Measurements from ENCODE around the gene CBLC. TPM values are rescaled to one million over a fixed set of nuclear protein-coding genes. Genes with fewer than 3 reads are reported as not detected.
A peak's percentile ranks its signal among the peaks of the same experiment; 100 is the strongest.

The CBLC gene
- total and polyA plus RNA-seq, 2 experiments from 2014 or later = not detected

GRCh38 chr19:44796701-44797115 is 19.0 kb downstream of the CBLC start:
- in situ Hi-C loops (cut with MboI) = no loop called here
- Histone ChIP-seq H3K79me2 (ENCODE audit: insufficient read depth) (no peaks in the 10 kb centered on the region), H3K4me1 (ENCODE audit: insufficient read depth) (no peaks in the 10 kb centered on the region), H2AFZ (no peak overlapping the region), H3K9ac (no peak overlapping the region), H3K27me3 (replicated peaks; ENCODE audit: insufficient read depth) (no peaks in the 10 kb centered on the region), H3K36me3 (ENCODE audit: low read depth) (no peaks in the 10 kb centered on the region), H4K20me1 (ENCODE audit: insufficient read depth) (no peaks in the 10 kb centered on the region), H3K27ac (no peak overlapping the region), H3K9me2 (ENCODE audit: insufficient read depth) (no peaks in the 10 kb centered on the region), H3K4me2 (ENCODE audit: unreplicated experiment) (no peak overlapping the region), H3K9me3 (ENCODE audit: low read depth) (no peaks in the 10 kb centered on the region), H3K4me3 (no peak overlapping the region), H3F3A (ENCODE audit: insufficient read depth) (no peaks in the 10 kb centered on the region)
- WGBS, 2 experiments (ENCODE audit: low coverage in 1 of 2, low lambda C conversion rate in 2 of 2, missing lambda C conversion rate in 2 of 2) = 75 to 80% methylated on average over 9 to 12 of the region's 12 CpGs
- TF ChIP-seq EZH2 (IDR thresholded peaks at IDR 0.05; ENCODE audit: insufficient read depth, poor library complexity, severe bottlenecking) (no peak), EZH2phosphoT487 (IDR thresholded peaks at IDR 0.05; ENCODE audit: insufficient read depth, low read depth) (no peak)
- no peak for DNase-seq

- H3K27ac ChIP-seq = no peak overlapping the region
- H3K79me2 ChIP-seq (ENCODE audit: insufficient read depth) = no peaks in the 10 kb centered on the region
- no peak overlapping the region for H3K4me3 ChIP-seq
- H3F3A ChIP-seq (ENCODE audit: insufficient read depth) = no peaks in the 10 kb centered on the region
- no peaks in the 10 kb centered on the region for H3K4me1 ChIP-seq (ENCODE audit: insufficient read depth)
- no peak for DNase-seq
- no peak for TF ChIP-seq EZH2phosphoT487 (IDR thresholded peaks at IDR 0.05; ENCODE audit: insufficient read depth, low read depth)
- no peak overlapping the region for H3K9ac ChIP-seq
- WGBS, 2 experiments (ENCODE audit: low coverage in 1 of 2, low lambda C conversion rate in 2 of 2, missing lambda C conversion rate in 2 of 2) = 63 to 68% methylated on average over 10 of the region's 10 CpGs
- H3K9me3 ChIP-seq (ENCODE audit: low read depth) = no peaks in the 10 kb centered on the region
- no peaks in the 10 kb centered on the region for H3K36me3 ChIP-seq (ENCODE audit: low read depth)
- no peaks in the 10 kb centered on the region for H3K9me2 ChIP-seq (ENCODE audit: insufficient read depth)
- in situ Hi-C loops (cut with MboI) = no loop called here
- H4K20me1 ChIP-seq (ENCODE audit: insufficient read depth) = no peaks in the 10 kb centered on the region
- H2AFZ ChIP-seq = no peak overlapping the region
- no peaks in the 10 kb centered on the region for H3K27me3 ChIP-seq (replicated peaks; ENCODE audit: insufficient read depth)
- H3K4me2 ChIP-seq (ENCODE audit: unreplicated experiment) = no peak overlapping the region
Measured at GRCh38 chr19:44799627-44800346, 22.1 kb downstream of the CBLC start.

GRCh38 chr19:44800461-44800860 is 22.8 kb downstream of the CBLC start:
- no peaks in the 10 kb centered on the region for H3K9me2 ChIP-seq (ENCODE audit: insufficient read depth)
- TF ChIP-seq EZH2 (IDR thresholded peaks at IDR 0.05; ENCODE audit: insufficient read depth, poor library complexity, severe bottlenecking) = no peak
- H3K9me3 ChIP-seq (ENCODE audit: low read depth) = no peaks in the 10 kb centered on the region
- H4K20me1 ChIP-seq (ENCODE audit: insufficient read depth) = no peaks in the 10 kb centered on the region
- no peaks in the 10 kb centered on the region for H3K4me1 ChIP-seq (ENCODE audit: insufficient read depth)
- no peaks in the 10 kb centered on the region for H3K36me3 ChIP-seq (ENCODE audit: low read depth)
- no peaks in the 10 kb centered on the region for H3K79me2 ChIP-seq (ENCODE audit: insufficient read depth)
- no peak overlapping the region for H3K4me3 ChIP-seq
- DNase-seq = peak; percentile 80
- no peak overlapping the region for H3K9ac ChIP-seq
- no peak overlapping the region for H3K27ac ChIP-seq
- no peaks in the 10 kb centered on the region for H3F3A ChIP-seq (ENCODE audit: insufficient read depth)
- H3K4me2 ChIP-seq (ENCODE audit: unreplicated experiment) = no peak overlapping the region
- WGBS, 2 experiments (ENCODE audit: low coverage in 1 of 2, low lambda C conversion rate in 2 of 2, missing lambda C conversion rate in 2 of 2) = 0 to 6% methylated on average over 3 of the region's 3 CpGs
- H2AFZ ChIP-seq = no peak overlapping the region
- no peaks in the 10 kb centered on the region for H3K27me3 ChIP-seq (replicated peaks; ENCODE audit: insufficient read depth)
- in situ Hi-C loops (cut with MboI) = no loop called here

DNA sequence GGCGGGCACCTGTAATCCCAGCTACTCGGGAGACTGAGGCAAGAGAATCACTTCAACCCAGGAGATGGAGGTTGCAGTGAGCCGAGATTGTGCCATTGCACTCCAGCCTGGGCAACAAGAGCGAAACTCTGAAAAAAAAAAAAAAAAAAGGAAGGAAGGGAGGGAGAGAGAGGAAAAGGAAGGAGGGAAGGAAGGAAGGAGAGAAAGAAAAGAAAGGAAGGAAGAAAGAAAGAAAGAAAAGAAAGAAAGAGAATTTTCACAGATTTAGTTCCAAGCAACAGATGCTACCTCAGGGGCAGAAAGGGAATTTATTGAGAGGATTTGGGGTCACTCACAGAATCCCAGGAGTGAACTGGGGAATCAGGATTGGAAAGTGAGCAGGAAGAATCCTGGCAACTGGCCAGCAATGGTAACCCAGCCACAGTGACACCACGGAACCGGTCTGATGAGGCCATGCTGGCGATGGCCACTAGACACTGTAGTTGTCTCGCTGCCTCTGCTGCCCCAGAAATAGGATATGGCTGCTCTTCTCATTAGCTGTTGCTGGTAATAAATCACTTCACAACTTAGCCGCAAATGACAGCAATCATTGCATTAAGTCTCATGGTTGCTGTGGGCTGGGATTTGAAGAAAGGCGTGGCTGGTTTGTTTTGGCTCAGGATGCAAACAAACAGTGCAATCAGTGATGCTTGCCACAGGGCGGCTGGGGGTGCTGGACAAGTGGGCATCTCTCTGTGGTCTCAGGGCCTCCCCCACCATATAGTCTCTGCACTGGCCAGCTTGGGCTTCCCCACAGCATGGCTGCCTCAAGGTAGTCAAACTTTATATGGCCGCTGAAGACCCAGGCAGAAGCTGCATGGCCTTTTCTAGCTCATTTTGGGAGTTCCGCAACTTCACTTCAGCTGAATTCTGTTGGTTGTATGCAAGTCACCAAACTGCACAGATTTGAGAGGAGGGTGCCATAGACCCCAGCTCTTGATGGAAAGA is 26.0 kb downstream of the CBLC start:
- no peak overlapping the region for H3K4me3 ChIP-seq
- no peak overlapping the region for H3K9ac ChIP-seq
- H3K9me2 ChIP-seq (ENCODE audit: insufficient read depth) = no peaks in the 10 kb centered on the region
- H2AFZ ChIP-seq = no peak overlapping the region
- 83 to 86% methylated on average over 13 of the region's 13 CpGs for WGBS, 2 experiments (ENCODE audit: low coverage in 1 of 2, low lambda C conversion rate in 2 of 2, missing lambda C conversion rate in 2 of 2)
- no peak overlapping the region for H3K4me2 ChIP-seq (ENCODE audit: unreplicated experiment)
- H3F3A ChIP-seq (ENCODE audit: insufficient read depth) = peaks cover 7% of the 10 kb centered on the region; the same call in 1 of the 2 replicates
- no peaks in the 10 kb centered on the region for H4K20me1 ChIP-seq (ENCODE audit: insufficient read depth)
- H3K27ac ChIP-seq = no peak overlapping the region
- H3K79me2 ChIP-seq (ENCODE audit: insufficient read depth) = no peaks in the 10 kb centered on the region
- no peaks in the 10 kb centered on the region for H3K9me3 ChIP-seq (ENCODE audit: low read depth)
- H3K27me3 ChIP-seq (replicated peaks; ENCODE audit: insufficient read depth) = no peaks in the 10 kb centered on the region
- in situ Hi-C loops (cut with MboI) = no loop called here
- DNase-seq = no peak
- H3K36me3 ChIP-seq (ENCODE audit: low read depth) = no peaks in the 10 kb centered on the region
- TF ChIP-seq EZH2 (IDR thresholded peaks at IDR 0.05; ENCODE audit: insufficient read depth, poor library complexity, severe bottlenecking) = no peak
- no peak for TF ChIP-seq EZH2phosphoT487 (IDR thresholded peaks at IDR 0.05; ENCODE audit: insufficient read depth, low read depth)
- no peaks in the 10 kb centered on the region for H3K4me1 ChIP-seq (ENCODE audit: insufficient read depth)
